Measurements from ENCODE around the gene RRAS. TPM values are rescaled to one million over a fixed set of nuclear protein-coding genes. Genes with fewer than 3 reads are reported as not detected.

RRAS gene
- total RNA-seq, 2 experiments from 2014 or later: 12.3 to 14.9 TPM

- Mint-ChIP-seq H3K36me3 (peaks cover 9% of the 10 kb centered on the region), H3K4me3 (peak overlapping the region; percentile 94), H3K4me1 (peaks cover 32% of the 10 kb centered on the region), H3K9me3 (no peaks in the 10 kb centered on the region), H3K27ac (peak overlapping the region; percentile 93), H3K27me3 (no peaks in the 10 kb centered on the region)
- ATAC-seq (ENCODE audit: low read depth) (no peak), DNase-seq (no peak)
- POLR2A ChIA-PET: interaction anchor here (1.2 to 3.5 kb wide), 2 partner anchors 9 to 168 kb away, joined by 4 to 18 read pairs; partner anchors contain the start of gene PRMT1
These were observed 27.5 kb upstream of the RRAS start for GRCh38 chr19:49667473-49667872.

DNA sequence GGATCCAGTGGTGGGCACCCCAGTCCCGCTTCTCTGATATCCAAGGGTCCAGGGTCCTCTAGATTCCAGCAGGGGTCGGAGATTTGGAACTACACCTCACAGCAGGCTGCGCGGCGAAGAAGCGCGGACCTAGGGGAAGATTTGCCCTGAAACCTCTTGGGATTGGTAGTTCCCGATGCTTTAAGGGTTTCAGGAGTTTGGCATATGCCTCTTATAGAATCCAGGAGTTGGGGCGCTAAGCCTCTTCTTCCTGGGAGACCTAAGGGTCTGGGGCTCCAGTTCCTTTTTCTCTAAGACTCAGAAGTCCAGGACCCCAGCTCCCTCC is 26.1 kb upstream of the RRAS start:
- H3K36me3 Mint-ChIP-seq: peaks cover 2% of the 10 kb centered on the region
- H3K27me3 Mint-ChIP-seq: no peaks in the 10 kb centered on the region
- peaks cover 25% of the 10 kb centered on the region for H3K4me1 Mint-ChIP-seq
- no peaks in the 10 kb centered on the region for H3K9me3 Mint-ChIP-seq
- peak overlapping the region; percentile 93 for H3K27ac Mint-ChIP-seq
- POLR2A ChIA-PET: interaction anchor here (1.0 to 3.9 kb wide), 7 partner anchors 10 to 170 kb away, joined by 3 to 46 read pairs (median 4); partner anchors contain the start of genes PRMT1, PRR12, RRAS and SCAF1
- H3K4me3 Mint-ChIP-seq: peak overlapping the region; percentile 94
- DNase-seq (no peak), ATAC-seq (ENCODE audit: low read depth) (no peak)

GRCh38 chr19:49665351-49666119 is 25.6 kb upstream of the RRAS start, which contains the start of the genes BCL2L12 and IRF3:
TSS of gene BCL2L12 (plus strand) at chr19:49665933. CDS start at chr19:49666693, 760 bp downstream.
TSS of gene IRF3 (minus strand) at chr19:49665857. CDS start at chr19:49664838, 1,019 bp downstream.
- Mint-ChIP-seq H3K4me1 (peaks cover 25% of the 10 kb centered on the region), H3K36me3 (peaks cover 2% of the 10 kb centered on the region), H3K4me3 (peak within 1 kb of the TSS; percentile 94), H3K27ac (peak within 1 kb of the TSS; percentile 93), H3K9me3 (no peaks in the 10 kb centered on the region), H3K27me3 (no peaks in the 10 kb centered on the region)
- DNase-seq (peak; percentile 98), ATAC-seq (ENCODE audit: low read depth) (peak; percentile 84)
- POLR2A ChIA-PET: interaction anchor here (0.6 to 3.9 kb wide), 8 partner anchors 9 to 170 kb away, joined by 3 to 46 read pairs (median 4); partner anchors contain the start of genes PRMT1, PRR12, PRRG2 and RCN3

- ATAC-seq (ENCODE audit: low read depth) (no peak), DNase-seq (no peak)
- H3K27me3 Mint-ChIP-seq: no peaks in the 10 kb centered on the region
- POLR2A ChIA-PET: interaction anchor here (0.6 to 3.9 kb wide), 11 partner anchors 9 to 169 kb away, joined by 3 to 46 read pairs (median 3); partner anchors contain the start of genes PRMT1, PRR12, PRRG2 and RCN3
- peak overlapping the region; percentile 93 for H3K27ac Mint-ChIP-seq
- peak overlapping the region; percentile 94 for H3K4me3 Mint-ChIP-seq
- no peaks in the 10 kb centered on the region for H3K9me3 Mint-ChIP-seq
- peaks cover 25% of the 10 kb centered on the region for H3K4me1 Mint-ChIP-seq
- peaks cover 2% of the 10 kb centered on the region for H3K36me3 Mint-ChIP-seq
These were observed 25.1 kb upstream of the RRAS start for GRCh38 chr19:49665036-49665350.

DNA sequence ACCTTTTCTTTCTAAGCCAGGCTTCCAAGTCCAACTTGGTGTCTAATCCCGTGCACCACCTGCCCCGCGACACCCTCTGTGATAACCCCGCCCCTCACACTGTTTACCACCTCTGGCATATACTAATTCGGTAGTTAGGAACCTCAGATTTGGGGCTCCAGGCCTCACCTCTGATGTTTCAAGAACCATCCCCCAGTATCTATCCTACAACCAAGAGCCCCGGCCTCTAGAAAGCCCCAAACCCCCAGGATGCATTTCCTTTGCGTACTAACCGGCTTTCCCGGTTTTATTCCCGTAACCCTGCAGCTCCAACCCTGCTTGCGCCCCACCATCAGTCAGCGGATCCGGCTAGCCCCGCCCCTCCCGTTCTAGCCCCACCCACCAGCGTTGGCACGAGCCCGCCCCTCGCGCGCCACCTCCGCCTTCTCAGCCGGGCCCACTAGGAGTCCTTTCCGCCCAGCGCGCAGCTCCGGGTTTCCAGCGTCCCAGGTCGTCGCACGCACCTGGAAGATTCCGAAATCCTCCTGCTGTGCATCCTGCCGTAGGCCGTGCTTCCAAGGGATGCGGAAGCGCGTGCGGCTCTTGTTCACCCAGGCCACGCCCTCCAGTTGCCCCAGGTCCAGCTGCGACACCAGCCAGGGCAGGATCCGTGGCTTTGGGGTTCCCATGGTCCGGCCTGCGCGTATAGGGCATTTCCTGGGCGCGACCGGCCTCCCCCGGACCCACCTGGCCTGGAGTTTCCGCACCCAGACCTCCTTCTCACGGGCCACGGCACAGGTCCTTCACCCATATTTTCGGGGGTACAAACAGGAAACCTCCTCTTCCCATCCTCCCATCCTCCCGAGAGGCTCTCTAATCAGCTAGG is 24.5 kb upstream of the RRAS start:
- Mint-ChIP-seq H3K27ac (peak overlapping the region; percentile 93), H3K4me3 (peak overlapping the region; percentile 94), H3K9me3 (no peaks in the 10 kb centered on the region), H3K36me3 (peaks cover 2% of the 10 kb centered on the region), H3K4me1 (peaks cover 25% of the 10 kb centered on the region), H3K27me3 (no peaks in the 10 kb centered on the region)
- DNase-seq (peak; percentile 90), ATAC-seq (ENCODE audit: low read depth) (peak; percentile 59)
- POLR2A ChIA-PET: interaction anchor here (0.6 to 3.9 kb wide), 12 partner anchors 8 to 169 kb away, joined by 3 to 46 read pairs (median 3); partner anchors contain the start of genes NOSIP, PRMT1, PRR12 and PRRG2

GRCh38 chr19:49663224-49663623 is 23.3 kb upstream of the RRAS start:
- POLR2A ChIA-PET: interaction anchor here (1.2 to 3.9 kb wide), 3 partner anchors 14 to 83 kb away, joined by 3 to 46 read pairs (median 23); partner anchors contain the start of genes NOSIP, PRMT1, RRAS and SCAF1
- DNase-seq (no peak), ATAC-seq (ENCODE audit: low read depth) (no peak)
- Mint-ChIP-seq H3K36me3 (peaks cover 2% of the 10 kb centered on the region), H3K27me3 (no peaks in the 10 kb centered on the region), H3K9me3 (no peaks in the 10 kb centered on the region), H3K27ac (peak overlapping the region; percentile 93), H3K4me1 (peaks cover 23% of the 10 kb centered on the region), H3K4me3 (peak overlapping the region; percentile 94)

DNA sequence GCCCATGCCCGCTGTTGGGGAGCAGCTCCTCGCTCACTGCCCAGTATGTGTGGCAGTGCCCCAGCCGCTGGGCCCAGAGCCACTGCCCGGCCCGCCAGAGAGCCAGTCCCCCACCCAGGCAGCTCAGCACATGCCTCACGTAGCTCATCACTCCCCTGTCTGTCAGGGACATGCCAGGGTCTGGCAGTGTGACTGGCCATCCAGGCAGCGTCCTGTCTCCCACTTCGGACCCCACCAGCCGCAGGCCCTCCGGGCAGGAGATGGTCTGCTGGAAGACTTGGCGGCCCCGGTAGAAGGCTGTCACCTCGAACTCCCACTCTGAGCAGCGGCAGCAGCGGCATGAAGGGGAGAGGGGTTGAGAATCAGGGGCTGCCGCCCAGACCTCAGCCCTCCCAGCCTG is 22.1 kb upstream of the RRAS start:
- no peak for ATAC-seq (ENCODE audit: low read depth)
- Mint-ChIP-seq H3K4me3 (no peak overlapping the region), H3K27me3 (no peaks in the 10 kb centered on the region), H3K4me1 (peaks cover 17% of the 10 kb centered on the region), H3K36me3 (peaks cover 5% of the 10 kb centered on the region), H3K27ac (no peak overlapping the region), H3K9me3 (no peaks in the 10 kb centered on the region)
- no peak for DNase-seq
- POLR2A ChIA-PET: interaction anchor here (1.3 to 3.9 kb wide), 2 partner anchors 19 to 21 kb away, joined by 3 to 46 read pairs; partner anchors contain the start of genes RRAS and SCAF1

- no peak for DNase-seq
- POLR2A ChIA-PET: interaction anchor here (1.0 to 1.3 kb wide), 3 partner anchors 12 to 20 kb away, joined by 3 to 5 read pairs (median 3); no protein-coding TSS in a partner anchor
- H3K36me3 Mint-ChIP-seq: peaks cover 8% of the 10 kb centered on the region
- ATAC-seq (ENCODE audit: low read depth): no peak
- no peak overlapping the region for H3K4me3 Mint-ChIP-seq
- peaks cover 13% of the 10 kb centered on the region for H3K4me1 Mint-ChIP-seq
- no peak overlapping the region for H3K27ac Mint-ChIP-seq
- H3K27me3 Mint-ChIP-seq: no peaks in the 10 kb centered on the region
- no peaks in the 10 kb centered on the region for H3K9me3 Mint-ChIP-seq
These were observed 20.5 kb upstream of the RRAS start for GRCh38 chr19:49660338-49660961.

GRCh38 chr19:49658566-49659442 is 18.9 kb upstream of the RRAS start:
- Mint-ChIP-seq H3K36me3 (peaks cover 8% of the 10 kb centered on the region), H3K27ac (no peak overlapping the region), H3K27me3 (no peaks in the 10 kb centered on the region), H3K9me3 (no peaks in the 10 kb centered on the region), H3K4me1 (peaks cover 6% of the 10 kb centered on the region), H3K4me3 (no peak overlapping the region)
- POLR2A ChIA-PET: interaction anchor here (1.4 kb wide), 1 partner anchor 10 kb away, joined by 6 read pairs; no protein-coding TSS in a partner anchor
- ATAC-seq (ENCODE audit: low read depth): no peak
- no peak for DNase-seq

DNA sequence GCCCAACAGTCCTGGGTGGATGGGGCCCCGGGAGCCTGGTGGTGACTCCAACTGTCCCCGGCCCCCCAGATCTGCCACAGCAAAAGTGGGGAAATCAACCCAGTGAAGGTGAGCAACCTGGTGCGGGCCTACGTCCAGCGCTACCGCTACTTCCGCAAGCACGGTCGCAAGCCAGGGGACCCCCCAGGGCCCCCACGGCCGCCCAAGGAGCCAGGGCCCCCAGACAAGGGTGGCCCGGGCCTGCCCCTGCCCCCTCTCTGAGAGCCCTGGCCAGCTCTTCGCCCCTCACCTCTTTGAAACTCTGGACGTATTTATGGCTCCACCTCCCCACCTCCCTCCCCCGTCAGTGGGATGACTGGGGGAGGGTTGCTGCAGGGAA is 18.2 kb upstream of the RRAS start:
- Mint-ChIP-seq H3K36me3 (peaks cover 8% of the 10 kb centered on the region), H3K4me3 (no peak overlapping the region), H3K9me3 (no peaks in the 10 kb centered on the region), H3K4me1 (peaks cover 5% of the 10 kb centered on the region), H3K27me3 (no peaks in the 10 kb centered on the region), H3K27ac (no peak overlapping the region)
- DNase-seq (no peak), ATAC-seq (ENCODE audit: low read depth) (no peak)
- POLR2A ChIA-PET: interaction anchor here (1.4 kb wide), 1 partner anchor 9 kb away, joined by 6 read pairs; no protein-coding TSS in a partner anchor

DNA sequence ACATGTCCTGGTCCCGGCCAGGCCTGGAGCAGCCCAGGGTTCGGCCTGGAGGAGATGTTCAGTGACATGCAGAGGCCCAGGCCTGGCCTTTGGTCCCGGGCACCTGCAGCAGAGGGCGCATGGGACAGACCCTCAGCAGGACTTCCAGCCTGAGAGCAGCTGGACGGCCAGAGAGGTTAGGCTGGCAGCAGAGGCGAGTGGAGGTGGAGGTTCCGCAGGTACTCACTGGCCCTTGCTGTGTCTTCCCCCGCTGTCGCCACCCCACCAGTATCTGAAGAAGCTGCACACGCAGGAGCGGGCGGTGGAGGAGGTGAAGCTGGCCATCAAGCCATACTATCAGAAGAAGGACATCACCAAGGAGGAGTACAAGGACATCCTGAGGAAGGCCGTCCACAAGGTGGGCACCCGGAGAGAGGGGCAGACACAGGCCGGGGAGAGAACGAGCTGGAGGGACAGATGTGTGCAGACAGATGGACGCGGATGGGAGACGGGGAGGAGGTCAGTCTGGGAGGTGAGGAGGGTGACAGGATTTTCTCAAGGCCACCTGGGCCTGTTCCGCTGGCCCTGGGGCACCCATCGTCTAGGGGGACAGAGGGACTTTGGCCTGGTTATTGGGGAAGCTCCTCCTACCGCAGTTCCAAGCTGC is 17.7 kb upstream of the RRAS start:
- no peak overlapping the region for H3K4me3 Mint-ChIP-seq
- POLR2A ChIA-PET: interaction anchor here (0.5 to 1.4 kb wide), 3 partner anchors 9 to 130 kb away, joined by 3 to 6 read pairs (median 4); partner anchors contain the start of gene RCN3
- H3K27ac Mint-ChIP-seq: no peak overlapping the region
- no peaks in the 10 kb centered on the region for H3K4me1 Mint-ChIP-seq
- H3K27me3 Mint-ChIP-seq: no peaks in the 10 kb centered on the region
- H3K36me3 Mint-ChIP-seq: peaks cover 8% of the 10 kb centered on the region
- H3K9me3 Mint-ChIP-seq: no peaks in the 10 kb centered on the region
- no peak for DNase-seq
- ATAC-seq (ENCODE audit: low read depth): no peak

All from activated naive CD8-positive, alpha-beta T cell treated with anti-CD3 and anti-CD28 coated beads, Interleukin-2, amount 10 ng/mL, durations not matched to agents 7 days and 5 days (primary cell).